Measurements from ENCODE around the gene NEK4. TPM values are rescaled to one million over a fixed set of nuclear protein-coding genes. Genes with fewer than 3 reads are reported as not detected.

NEK4 gene
- total RNA-seq, 6 experiments from 2014 or later = 19.9 to 25.0 (median 21.7) TPM

- H3K9me3 Mint-ChIP-seq = no peaks in the 10 kb centered on the region
- no peaks in the 10 kb centered on the region for H3K4me1 Mint-ChIP-seq (ENCODE audit: low read depth)
- no peaks in the 10 kb centered on the region for H3K36me3 Mint-ChIP-seq (ENCODE audit: low read depth)
- H3K27me3 Mint-ChIP-seq (ENCODE audit: insufficient read depth) = peaks cover 22% of the 10 kb centered on the region
- no peak overlapping the region for H3K4me3 Mint-ChIP-seq
- H3K27ac Mint-ChIP-seq = no peak overlapping the region
- no peak for TF ChIP-seq CTCF (IDR thresholded peaks at IDR 0.05)
- DNase-seq = no peak
These were observed 45.5 kb upstream of the NEK4 start for GRCh38 chr3:52816199-52816598.

DNA sequence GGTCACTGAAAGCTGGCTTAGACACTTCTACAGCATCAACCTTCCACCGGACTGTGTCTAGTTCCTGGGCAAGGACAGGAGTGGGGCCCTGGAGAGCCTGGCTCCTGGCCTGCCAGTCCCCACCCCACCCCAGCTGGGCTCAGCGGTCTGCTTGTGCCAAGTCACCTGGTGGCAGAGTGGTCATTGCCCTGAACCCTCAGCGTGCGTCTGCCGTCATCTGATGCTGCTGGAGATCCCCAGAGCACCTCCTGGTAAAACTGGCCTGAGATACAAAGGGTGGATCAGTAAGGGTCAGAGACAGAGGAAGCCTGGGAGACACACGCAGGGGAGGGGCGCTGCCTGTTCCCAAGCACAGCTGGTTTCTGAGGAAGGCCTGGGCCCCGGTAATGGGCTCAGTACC is 43.1 kb upstream of the NEK4 start:
- Mint-ChIP-seq H3K27me3 (ENCODE audit: insufficient read depth) (peaks cover 28% of the 10 kb centered on the region), H3K9me3 (no peaks in the 10 kb centered on the region), H3K4me3 (no peak overlapping the region), H3K4me1 (ENCODE audit: low read depth) (no peaks in the 10 kb centered on the region; the same call in 1 of the 2 replicates), H3K27ac (no peak overlapping the region), H3K36me3 (ENCODE audit: low read depth) (no peaks in the 10 kb centered on the region)
- TF ChIP-seq CTCF (IDR thresholded peaks at IDR 0.05) = no peak
- no peak for DNase-seq

DNA sequence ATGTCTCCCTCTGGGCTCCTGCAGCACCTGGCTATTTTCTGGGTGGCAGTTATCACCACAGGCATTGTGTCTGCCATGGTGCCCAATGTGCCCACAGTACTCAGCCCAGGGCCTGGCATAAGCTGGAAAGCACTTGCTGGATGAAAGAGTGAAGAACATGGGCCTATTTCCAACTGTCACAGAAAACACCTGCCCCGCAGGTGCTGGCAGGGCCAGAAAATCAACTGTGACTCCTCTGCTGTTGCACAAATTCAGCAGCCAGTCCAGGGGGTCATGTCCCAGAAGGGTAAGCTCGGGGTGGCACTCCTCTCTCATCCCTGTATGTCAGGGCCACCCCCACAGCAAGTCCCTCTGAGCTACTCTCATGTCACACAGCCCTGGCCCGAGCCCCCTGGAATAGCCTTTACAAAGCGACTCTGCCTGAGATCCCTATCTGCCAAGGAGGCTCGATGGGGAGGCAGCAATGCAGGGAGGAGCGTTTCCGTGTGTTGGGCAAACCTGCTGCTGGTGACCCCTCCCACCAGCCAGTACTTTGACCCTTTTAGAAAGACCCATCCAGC is 40.8 kb upstream of the NEK4 start:
- Mint-ChIP-seq H3K4me3 (no peak overlapping the region), H3K27ac (no peak overlapping the region), H3K27me3 (ENCODE audit: insufficient read depth) (peaks cover 36% of the 10 kb centered on the region), H3K36me3 (ENCODE audit: low read depth) (no peaks in the 10 kb centered on the region), H3K4me1 (ENCODE audit: low read depth) (no peaks in the 10 kb centered on the region; the same call in 1 of the 2 replicates), H3K9me3 (no peaks in the 10 kb centered on the region)
- DNase-seq = no peak
- TF ChIP-seq CTCF (IDR thresholded peaks at IDR 0.05) = no peak

DNA sequence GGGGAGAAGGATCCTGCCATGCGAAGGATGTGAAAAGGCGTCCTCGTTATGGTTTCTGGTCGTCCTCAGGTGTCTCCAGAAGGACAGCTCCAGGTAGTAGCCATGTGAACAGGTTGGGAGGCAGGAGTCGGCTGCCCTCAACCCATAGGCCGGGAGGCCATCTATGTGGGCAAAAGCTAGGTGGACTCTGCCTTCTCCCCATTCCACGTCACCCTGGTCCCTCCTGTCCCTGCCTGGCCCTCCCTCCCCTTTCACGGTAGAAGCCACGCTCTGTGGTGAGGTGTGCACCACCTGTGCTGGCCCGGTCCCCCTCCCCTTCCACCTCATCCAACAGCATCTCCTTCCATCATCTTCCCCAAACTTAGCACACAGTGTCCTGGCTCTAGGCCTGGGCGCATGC is 40.2 kb upstream of the NEK4 start:
- Mint-ChIP-seq H3K27me3 (ENCODE audit: insufficient read depth) (peaks cover 37% of the 10 kb centered on the region), H3K4me1 (ENCODE audit: low read depth) (no peaks in the 10 kb centered on the region; the same call in 1 of the 2 replicates), H3K27ac (no peak overlapping the region), H3K4me3 (no peak overlapping the region), H3K9me3 (no peaks in the 10 kb centered on the region), H3K36me3 (ENCODE audit: low read depth) (no peaks in the 10 kb centered on the region)
- TF ChIP-seq CTCF (IDR thresholded peaks at IDR 0.05) = no peak
- DNase-seq = no peak

- Mint-ChIP-seq H3K36me3 (ENCODE audit: low read depth) (no peaks in the 10 kb centered on the region), H3K4me1 (ENCODE audit: low read depth) (no peaks in the 10 kb centered on the region; the same call in 1 of the 2 replicates), H3K4me3 (no peak overlapping the region), H3K9me3 (no peaks in the 10 kb centered on the region), H3K27ac (no peak overlapping the region), H3K27me3 (ENCODE audit: insufficient read depth) (peaks cover 35% of the 10 kb centered on the region)
- DNase-seq = no peak
- TF ChIP-seq CTCF (IDR thresholded peaks at IDR 0.05) = no peak
These were observed 39.1 kb upstream of the NEK4 start for GRCh38 chr3:52809662-52810377.

Data from HFFc6 (cell line).